ENCODE results near the gene MYBPH.

Gene MYBPH

GRCh38 chr1:203208181-203208580, 32.6 kb upstream of the MYBPH start:
- H3K27ac ChIP-seq = no peak overlapping the region
- TF ChIP-seq, protein P1, sequence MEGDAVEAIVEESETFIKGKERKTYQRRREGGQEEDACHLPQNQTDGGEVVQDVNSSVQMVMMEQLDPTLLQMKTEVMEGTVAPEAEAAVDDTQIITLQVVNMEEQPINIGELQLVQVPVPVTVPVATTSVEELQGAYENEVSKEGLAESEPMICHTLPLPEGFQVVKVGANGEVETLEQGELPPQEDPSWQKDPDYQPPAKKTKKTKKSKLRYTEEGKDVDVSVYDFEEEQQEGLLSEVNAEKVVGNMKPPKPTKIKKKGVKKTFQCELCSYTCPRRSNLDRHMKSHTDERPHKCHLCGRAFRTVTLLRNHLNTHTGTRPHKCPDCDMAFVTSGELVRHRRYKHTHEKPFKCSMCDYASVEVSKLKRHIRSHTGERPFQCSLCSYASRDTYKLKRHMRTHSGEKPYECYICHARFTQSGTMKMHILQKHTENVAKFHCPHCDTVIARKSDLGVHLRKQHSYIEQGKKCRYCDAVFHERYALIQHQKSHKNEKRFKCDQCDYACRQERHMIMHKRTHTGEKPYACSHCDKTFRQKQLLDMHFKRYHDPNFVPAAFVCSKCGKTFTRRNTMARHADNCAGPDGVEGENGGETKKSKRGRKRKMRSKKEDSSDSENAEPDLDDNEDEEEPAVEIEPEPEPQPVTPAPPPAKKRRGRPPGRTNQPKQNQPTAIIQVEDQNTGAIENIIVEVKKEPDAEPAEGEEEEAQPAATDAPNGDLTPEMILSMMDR (IDR thresholded peaks at IDR 0.05) = no peak
- no peak for TF ChIP-seq ZFX (IDR thresholded peaks at IDR 0.05; ENCODE audit: borderline replicate concordance)

- TF ChIP-seq, protein P1 (IDR thresholded peaks at IDR 0.05) = no peak
- no peak for TF ChIP-seq ZFX (IDR thresholded peaks at IDR 0.05; ENCODE audit: borderline replicate concordance)
- H3K27ac ChIP-seq = no peak overlapping the region
Observed at GRCh38 chr1:203207751-203208150, 32.1 kb upstream of the MYBPH start.

DNA sequence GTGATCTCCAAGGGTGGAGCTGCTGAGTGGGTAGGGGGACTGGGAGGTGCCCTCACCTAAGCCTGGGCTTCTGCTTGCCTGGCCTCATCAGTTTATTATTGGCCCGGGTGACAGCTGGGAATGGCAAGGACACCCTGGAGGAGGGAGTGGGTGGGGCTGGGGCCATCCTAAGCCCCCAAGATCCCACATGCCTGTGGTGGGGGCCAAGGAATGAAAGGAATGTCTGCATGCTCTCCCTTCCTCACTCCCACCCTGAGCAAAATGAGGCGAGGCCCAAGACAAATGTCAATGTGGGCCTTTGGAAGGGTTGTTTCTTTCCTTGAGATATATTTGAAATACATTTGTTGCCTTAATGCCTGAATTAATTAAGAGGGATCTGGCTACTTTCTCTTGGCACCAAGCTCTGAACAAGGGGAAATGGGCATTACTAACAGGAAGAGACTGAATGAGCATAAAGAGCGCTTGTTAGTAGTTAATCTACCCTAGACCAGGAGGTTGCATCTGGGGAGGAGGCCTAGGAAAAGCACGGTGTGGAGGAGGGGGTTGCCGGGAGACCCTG, 30.6 kb upstream of the MYBPH start:
- no peak overlapping the region for H3K27ac ChIP-seq
- TF ChIP-seq, protein P1 (IDR thresholded peaks at IDR 0.05) = no peak
- no peak for TF ChIP-seq ZFX (IDR thresholded peaks at IDR 0.05; ENCODE audit: borderline replicate concordance)

GRCh38 chr1:203204756-203205155, 29.1 kb upstream of the MYBPH start:
- TF ChIP-seq, protein P1 (IDR thresholded peaks at IDR 0.05) = no peak
- no peak for TF ChIP-seq ZFX (IDR thresholded peaks at IDR 0.05; ENCODE audit: borderline replicate concordance)
- no peak overlapping the region for H3K27ac ChIP-seq

GRCh38 chr1:203202431-203203245, 27.0 kb upstream of the MYBPH start:
- TF ChIP-seq, protein P1 (IDR thresholded peaks at IDR 0.05) = no peak
- TF ChIP-seq ZFX (IDR thresholded peaks at IDR 0.05; ENCODE audit: borderline replicate concordance) = no peak
- H3K27ac ChIP-seq = no peak overlapping the region

DNA sequence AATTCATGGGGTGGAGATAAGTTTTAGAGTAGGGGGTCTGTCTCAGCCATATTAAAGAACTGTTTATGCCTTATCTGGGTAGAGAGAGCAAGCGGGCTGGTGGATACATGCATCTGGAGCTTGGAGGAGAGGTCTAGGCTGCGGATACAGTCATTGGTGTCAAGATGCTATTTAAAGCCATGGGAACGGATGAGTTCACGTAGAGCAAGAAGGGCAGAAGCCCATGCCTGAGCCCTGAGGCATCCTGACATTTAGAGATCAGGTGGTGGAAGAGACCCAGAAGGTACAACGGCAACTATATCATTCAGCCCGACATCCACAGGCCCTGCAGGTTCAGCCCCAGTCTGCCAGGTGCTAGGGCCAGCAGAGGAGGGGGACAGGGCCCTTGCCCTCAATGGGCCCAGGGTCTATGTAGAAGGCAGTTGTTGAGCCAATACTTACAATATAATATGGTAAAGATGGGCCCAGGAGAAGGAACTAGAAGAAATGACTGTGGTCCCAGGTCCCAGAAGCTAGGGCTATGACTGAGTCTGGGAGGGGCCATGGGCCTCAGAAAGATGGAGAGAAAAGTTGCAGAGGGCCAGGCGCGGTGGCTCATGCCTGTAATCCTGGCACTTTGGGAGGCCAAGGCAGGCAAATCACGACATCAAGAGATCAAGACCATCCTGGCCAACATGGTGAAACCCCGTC, 26.0 kb upstream of the MYBPH start:
- no peak overlapping the region for H3K27ac ChIP-seq
- no peak for TF ChIP-seq ZFX (IDR thresholded peaks at IDR 0.05; ENCODE audit: borderline replicate concordance)
- TF ChIP-seq, protein P1 (IDR thresholded peaks at IDR 0.05) = no peak

DNA sequence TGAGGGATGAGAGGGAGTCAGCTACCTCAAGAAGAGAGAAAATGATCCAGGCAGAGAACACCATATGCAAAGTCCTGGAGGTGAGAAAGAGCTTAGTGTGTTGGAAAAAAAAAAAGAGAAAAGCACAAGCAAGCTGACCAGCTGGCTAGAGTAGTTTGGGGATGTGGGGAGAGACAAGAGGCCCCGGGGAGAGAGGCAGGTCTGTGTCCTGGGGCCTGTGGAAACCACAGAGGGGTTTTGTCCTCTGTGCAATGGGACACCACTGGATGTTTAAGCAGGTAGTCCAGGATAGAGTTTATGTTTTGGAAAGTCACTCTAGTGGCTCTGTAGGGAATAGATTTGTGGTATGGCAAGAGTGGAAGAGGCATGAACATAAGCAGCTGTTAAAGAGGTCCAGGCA, 25.3 kb upstream of the MYBPH start:
- no peak overlapping the region for H3K27ac ChIP-seq

More for the DNA sequence above, 25.3 kb upstream of the MYBPH start:
- TF ChIP-seq, protein P1 (IDR thresholded peaks at IDR 0.05) = no peak
- no peak for TF ChIP-seq ZFX (IDR thresholded peaks at IDR 0.05; ENCODE audit: borderline replicate concordance)
